NT2/D1 (cell line): ENCODE measurements around the gene KRTAP5-9.

Source experiments
- SUZ12 ChIP-seq: IDR thresholded peaks from 2 replicates; pipeline ENCODE4 v1.6.1; 2011; ENCODE audit not compliant: insufficient read length, insufficient read depth; ENCODE audit errors: extremely low read depth
- YY1 ChIP-seq: IDR thresholded peaks from 2 replicates; pipeline ENCODE4 v1.6.1; 2011; ENCODE audit not compliant: insufficient read length, insufficient read depth
- ZNF274 ChIP-seq: IDR thresholded peaks from 2 replicates; pipeline ENCODE4 v1.6.1; 2011; ENCODE audit warnings: mild to moderate bottlenecking, low read depth, low read length

DNA sequence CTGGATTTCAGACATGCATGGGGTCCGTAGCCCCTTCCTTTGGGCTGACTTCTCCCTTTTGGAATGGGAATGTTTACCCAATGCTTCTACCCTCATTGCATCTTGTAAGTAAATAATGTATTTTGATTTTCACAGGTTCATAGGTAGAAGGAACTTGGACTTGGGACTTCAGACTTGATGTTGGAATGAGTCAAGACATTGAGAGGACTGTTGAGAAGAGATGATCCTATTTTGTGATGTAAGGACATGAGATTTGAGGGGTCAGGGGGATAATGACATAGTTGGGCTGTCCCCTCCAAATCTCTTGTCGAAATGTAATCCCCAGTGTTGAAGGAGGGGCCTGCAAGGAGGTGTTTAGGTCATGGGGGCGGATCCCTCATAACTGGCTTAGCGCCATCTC, 16.2 kb downstream of the KRTAP5-9 start:
- TF ChIP-seq YY1 (no peak), SUZ12 (no peak), ZNF274 (no peak)
